ENCODE results near the gene SMARCA5.
A peak's percentile ranks its signal among the peaks of the same experiment; 100 is the strongest.
"Not testable (repeated sequence)": the region's sequence is repeated elsewhere in the genome, so short reads cannot be mapped to it uniquely, and the experiment has no call there.

The SMARCA5 gene

GRCh38 chr4:143513314-143514168, at the start of gene SMARCA5:
Gene SMARCA5, plus strand, starts transcription at chr4:143513702. Its CDS starts 223 bp downstream, at chr4:143513925.
- peak; percentile 97 for DNase-seq

DNA sequence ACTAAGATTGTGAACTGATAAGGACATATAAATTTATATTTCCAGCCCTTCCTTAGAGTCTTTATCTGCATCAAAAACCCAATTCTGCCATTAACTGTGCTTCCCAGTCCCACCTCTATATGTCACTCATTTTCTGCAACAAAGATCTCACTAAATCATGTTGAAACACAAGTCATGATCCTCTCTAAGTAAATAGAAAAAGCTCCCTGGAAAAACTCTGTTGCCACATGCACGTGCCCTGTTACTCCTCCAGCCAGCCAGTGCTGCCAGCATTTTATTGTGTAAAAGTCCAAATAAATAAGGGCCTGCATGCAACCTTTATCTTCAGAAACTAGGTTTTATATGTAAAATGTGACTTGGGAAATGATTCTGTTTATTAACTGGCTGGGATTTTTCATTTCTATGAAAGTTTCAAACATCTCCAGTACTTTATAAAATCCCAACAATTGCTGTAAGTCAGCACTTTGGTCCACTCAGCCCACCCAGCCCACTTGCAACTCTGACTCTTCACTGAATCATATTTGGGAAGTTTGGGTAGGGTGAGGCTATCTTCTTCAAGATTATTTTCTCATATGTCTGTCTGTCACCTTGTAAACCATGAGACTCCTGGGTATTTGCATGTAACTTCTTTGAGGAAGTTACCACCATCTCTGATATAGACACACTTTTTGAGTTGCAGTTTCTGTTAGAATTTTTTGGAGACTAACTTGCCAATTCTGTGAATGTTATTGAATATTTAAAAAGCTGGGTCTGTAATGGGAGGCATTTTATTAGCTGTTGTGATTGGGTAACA, 40.0 kb upstream of the SMARCA5 start:
- no peak for DNase-seq

- no peak for DNase-seq
Measured at GRCh38 chr4:143477487-143477886, 36.0 kb upstream of the SMARCA5 start.

DNA sequence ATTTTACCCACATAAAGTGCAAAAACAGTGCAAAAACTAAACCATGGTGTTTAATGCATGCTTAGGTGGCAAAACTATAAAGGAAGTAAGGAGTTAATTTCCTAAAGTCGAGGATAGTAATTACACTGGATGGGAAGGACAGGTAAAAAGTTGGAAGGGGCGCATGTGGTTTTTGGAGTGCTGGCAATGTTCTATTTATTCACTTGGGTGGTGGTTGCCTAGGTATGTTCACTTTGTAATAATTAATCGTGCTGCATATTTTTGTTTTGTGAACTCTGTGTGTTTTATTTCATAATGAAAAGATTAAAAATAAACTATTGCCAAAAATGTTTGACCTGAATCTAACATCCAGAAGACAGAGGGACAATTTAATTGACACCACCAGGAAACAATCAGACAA, 32.1 kb upstream of the SMARCA5 start:
- no peak for DNase-seq

DNA sequence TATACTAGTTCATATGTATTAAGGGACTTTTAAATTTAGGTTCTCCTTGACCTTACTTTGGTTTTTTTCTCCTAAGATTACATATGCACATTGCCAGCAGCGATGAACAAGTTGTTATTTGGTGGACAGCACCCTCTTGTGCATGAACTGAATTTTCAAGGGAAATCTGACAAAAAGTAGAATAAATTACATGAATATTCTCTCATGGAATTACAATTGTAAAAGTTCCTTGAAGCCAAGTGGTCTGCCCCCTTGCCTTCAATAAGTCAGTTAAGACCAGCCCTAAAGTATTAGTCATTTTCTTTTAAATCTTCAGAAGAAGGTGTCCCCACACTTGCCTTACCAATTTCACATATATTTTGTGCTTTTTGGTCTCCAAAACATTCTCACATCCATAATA, 30.7 kb upstream of the SMARCA5 start:
- DNase-seq, result no peak

DNA sequence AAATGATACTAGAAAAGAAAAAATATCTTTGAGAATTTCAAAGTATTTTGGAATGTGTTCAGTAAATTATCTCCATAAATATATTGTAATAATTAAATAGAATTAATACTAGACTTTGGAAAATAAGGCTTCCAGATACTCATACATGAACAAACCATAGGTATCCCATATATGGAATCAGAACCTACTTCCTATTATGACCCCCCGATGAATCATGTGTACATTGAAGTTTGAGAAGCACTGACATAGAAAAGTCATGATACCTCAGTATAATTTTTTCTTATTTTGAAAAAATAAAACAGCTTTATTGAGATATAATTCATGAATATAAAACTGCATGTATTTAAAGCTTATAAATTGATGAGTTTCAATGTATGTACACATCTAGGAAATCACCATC, 27.2 kb upstream of the SMARCA5 start:
- no peak for DNase-seq

- no peak for DNase-seq
Measured at GRCh38 chr4:143488687-143489086, 24.8 kb upstream of the SMARCA5 start.

- no peak for DNase-seq
Measured at GRCh38 chr4:143489106-143489505, 24.4 kb upstream of the SMARCA5 start.

DNA sequence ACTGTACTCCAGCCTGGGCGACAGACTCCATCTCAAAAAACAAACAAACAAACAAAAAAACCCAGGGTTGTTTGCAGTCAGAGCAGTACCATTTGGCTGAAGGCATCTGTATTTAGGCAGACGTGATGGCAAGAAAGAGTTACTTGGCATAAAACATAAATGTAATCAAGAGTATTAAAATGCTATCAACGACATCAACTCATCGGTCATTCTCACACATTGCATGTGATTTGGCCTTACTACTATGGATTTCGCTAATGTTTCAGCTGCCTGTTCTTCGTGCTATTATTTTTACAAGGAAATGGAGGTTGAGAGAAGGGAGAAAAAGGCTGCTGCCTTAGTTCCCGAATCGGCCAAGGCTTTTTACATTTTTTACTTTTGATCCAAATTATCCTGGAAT, 15.5 kb upstream of the SMARCA5 start:
- no peak for DNase-seq

- no peak for DNase-seq
Measured at GRCh38 chr4:143502231-143502630, 11.3 kb upstream of the SMARCA5 start.

GRCh38 chr4:143506031-143506430, 7.5 kb upstream of the SMARCA5 start:
- no peak for DNase-seq

- DNase-seq, result no peak
Measured at GRCh38 chr4:143511906-143512305, 1.6 kb upstream of the SMARCA5 start.

DNA sequence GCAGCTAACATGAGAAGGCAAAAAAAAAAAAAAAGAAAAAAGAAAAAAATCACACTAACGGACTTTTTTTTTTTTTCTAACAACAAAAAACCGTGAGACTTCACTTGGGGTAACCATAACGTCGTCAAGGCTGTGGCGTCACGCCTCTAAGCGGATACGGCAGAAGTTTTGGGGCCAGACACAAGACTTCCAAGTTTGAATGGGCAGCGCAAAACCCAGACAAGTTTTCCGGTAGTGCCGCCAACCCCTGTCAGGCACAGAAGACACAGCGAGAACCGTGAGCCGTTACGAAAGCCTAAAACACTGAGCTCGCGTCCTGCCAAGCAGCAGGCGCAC, 556 bp upstream of the SMARCA5 start:
- no peak for DNase-seq

GRCh38 chr4:143514169-143514495, 630 bp downstream of the SMARCA5 start:
- DNase-seq, result no peak

DNA sequence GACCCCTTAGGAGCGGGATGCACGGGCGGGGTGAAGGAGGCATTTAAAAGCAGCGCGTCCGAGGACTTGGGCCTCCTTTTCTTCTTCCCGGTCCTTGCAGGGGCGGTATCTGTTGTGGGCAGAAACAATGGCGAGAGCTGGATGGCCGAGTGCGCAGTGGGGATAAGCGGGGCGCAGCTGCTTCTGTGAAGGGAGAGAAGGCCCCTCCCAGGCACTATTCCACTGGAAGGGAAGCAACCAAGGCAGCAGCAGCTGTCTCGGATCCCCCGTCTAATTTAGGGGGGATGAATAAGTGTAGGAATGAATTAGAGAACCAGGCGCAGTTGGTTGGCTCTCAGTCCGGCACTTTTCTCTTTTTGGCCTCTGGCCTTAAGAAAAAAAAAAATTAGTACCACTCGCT, 995 bp downstream of the SMARCA5 start:
- DNase-seq, result peak; percentile 11

DNA sequence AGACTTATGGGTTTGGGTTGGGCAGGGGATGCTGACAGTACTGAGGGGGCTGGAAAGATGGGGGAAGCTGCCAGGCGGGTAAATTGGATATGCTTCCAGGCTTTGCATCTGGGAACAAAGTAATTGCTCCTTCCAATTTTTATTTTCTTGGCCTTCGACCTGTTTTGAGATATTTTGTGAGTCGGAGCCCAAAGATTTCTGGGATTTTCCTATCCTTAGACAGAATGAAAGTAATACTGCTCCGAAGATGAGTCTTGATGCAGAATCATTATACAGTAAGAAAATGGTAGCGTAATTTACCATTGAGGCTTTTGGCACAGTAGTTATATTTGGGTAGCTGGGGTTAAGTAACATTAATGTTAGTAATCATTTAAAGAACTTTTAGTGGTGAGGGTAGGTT, 1.4 kb downstream of the SMARCA5 start:
- no peak for DNase-seq

DNA sequence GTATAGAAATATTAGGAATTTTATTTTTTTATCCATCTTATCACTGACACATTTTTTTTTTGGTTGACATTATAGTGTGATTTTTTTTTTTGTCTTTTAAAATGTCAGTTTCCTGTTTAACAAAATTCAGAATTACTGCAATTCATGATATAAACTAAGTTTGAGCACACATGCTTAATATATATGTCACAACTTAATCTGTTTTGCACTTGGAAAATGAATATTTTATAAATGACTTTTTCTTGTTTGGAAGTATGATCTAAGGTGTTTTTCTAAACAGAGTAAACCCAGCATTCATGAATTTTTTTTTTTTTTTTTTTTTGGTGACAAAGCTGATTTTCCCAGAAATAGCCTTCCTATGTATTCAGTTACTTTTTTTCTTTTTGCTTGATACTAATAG, 2.4 kb downstream of the SMARCA5 start:
- no peak for DNase-seq

GRCh38 chr4:143517764-143518163, 4.3 kb downstream of the SMARCA5 start:
- DNase-seq, result no peak

GRCh38 chr4:143524211-143524610, 10.7 kb downstream of the SMARCA5 start:
- no peak for DNase-seq

- not testable (repeated sequence) for DNase-seq
Measured at GRCh38 chr4:143528046-143528445, 14.5 kb downstream of the SMARCA5 start.

DNA sequence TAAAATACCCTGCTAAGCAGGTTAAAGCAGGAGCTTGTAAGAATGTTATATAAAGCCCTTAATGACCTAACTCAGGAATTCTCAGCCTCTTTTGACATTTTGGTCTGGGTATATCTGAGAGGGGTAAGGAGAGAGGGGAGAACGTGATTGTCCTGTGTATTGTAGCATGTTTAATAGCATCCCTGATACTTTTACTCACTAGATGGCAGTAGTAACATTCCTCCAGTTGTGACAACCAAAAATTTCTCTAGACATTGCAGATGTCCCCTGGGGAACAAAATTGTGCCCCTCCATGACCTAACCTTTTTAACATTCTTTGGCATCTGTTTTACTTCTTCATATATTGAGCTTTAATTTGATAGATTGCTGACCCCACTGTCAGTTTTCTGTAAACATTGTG, 17.9 kb downstream of the SMARCA5 start:
- DNase-seq, result no peak

- no peak for DNase-seq
Measured at GRCh38 chr4:143531788-143532491, 18.4 kb downstream of the SMARCA5 start.

DNA sequence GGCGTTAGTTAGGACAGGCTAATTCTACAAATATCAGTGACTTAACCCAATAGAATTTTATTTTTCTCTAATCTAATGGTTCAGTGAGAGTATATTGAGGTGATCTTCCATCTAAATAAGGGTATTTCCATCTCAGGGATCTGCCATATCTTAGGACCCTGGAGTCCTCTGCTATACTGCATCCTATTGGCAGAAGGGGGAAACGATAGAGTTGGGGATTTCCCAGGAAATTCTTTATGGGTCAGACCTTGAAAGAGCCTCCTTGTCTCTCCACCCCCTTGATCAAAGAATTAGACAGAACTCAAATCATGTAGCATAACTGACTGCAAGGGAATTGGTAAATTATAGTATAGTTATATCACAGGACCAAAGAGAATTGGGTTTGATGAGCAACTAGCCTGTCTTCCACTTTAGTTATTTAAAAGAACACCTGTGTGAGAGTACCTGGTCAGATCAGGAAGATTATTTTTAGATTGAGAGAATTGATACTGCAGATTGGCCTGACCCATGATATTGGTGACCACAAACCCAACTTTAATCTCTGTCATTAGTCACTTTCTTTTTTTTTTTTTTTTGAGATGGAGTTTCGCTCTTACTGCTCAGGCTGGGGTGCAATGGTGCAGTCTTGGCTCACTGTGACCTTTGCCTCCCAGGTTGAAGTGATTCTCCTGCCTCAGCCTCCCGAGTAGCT, 25.6 kb downstream of the SMARCA5 start:
- DNase-seq, result no peak

Measured in CD4-positive, alpha-beta T cell treated with Interleukin-17A for 4 hours (primary cell).